Eye (tissue), 1 donor: ENCODE results near the gene STOM.
A peak's percentile ranks its signal among the peaks of the same experiment; 100 is the strongest.

ENCODE experiments used
- DNase-seq: peaks from one replicate; pipeline ENCODE4 v3.0.0-alpha.2; 2015

STOM gene

DNA sequence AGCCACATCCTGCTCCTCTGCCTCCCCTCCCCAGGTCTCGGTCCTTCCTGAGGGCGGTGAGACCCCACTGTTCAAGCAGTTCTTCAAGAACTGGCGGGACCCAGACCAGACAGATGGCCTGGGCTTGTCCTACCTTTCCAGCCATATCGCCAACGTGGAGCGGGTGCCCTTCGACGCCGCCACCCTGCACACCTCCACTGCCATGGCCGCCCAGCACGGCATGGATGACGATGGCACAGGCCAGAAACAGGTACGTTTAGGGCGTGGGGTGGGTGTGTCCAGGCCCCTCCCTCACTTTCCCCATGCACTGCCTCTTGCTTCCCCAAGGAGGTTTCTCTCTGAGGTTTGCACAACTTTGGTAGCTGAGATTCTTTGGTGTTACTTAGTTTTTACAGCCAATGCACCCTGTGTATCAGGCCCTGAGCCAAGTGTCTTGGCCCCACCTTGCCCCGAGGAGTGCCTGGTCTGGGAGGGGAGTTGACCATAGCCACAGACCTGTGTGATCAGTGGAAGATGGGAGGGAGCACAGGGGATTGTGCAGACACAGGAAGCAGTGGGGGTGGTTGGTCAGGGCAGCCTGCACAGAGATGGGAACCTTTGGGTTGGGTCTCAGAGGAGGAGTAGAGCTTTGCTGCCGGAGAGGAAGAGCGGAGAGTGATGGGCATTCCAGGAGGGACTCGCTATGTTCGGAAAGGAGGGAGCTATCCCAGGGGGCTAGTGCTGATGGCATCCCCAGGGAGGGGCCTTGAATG, 51.2 kb downstream of the STOM start:
- no peak for DNase-seq

DNA sequence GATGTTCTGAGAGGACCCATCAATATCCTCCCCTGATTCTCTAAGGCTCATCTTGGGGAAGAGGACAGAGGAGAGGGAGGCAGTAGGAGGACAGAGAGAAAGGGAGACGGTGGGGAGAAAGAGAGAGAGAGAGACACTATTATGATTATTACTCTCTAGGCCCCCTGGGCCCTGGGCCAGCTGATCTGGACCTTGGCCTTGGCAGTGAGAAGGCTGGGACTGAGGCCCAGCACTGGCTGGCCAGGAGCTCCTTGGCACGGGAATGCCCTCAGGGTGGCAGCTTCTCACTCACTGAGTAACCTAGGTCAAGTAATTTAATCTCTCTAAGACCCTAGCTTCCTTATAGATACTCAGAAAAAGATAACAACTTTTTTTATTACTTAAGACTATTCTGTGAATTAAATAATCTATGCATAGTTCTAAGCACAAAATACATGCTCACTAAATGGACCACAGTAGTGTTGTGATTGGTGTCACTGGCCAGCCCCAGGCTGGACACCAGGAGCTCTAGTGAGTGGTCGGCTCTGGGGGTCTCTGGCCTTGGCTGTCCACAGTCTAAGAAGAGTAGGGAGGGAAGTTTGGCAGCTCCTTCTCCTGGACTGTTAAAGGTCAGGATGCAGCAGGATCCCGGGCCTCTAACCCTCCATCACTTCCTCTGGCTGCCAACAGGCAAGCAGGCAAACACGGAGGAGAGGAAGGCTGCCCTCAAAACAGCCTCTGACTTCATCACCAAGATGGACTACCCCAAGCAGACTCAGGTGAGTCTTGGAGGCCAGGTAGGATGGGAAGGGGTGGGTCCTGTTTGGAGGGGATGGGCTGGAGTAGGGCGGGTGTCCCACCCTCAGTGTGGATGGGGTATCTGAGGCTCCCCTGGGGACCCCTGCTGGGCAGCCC, 52.1 kb downstream of the STOM start:
- no peak for DNase-seq

DNA sequence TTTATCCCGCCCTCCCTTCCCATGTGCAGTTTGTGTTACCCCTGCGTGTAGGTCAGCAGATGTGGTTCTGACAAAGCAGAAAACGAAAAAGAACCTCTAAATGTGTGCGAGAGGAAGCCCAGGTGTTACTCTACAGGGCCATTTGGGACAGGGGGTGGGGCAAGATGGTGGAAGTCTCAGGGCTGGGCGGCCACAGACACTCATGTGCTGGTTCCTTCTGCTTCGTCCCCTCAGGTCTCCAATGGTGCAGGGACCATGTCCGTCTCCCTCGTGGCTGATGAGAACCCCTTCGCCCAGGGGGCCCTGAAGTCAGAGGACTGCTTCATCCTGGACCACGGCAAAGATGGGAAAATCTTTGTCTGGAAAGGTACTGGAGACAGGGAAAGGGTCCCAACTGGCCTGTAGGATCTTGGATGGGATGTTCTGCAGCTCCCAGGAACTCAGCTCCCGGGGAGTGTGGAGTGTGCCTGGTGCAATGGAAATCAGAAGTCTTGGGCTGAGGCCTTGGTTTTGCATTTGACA, 53.1 kb downstream of the STOM start:
- no peak for DNase-seq

DNA sequence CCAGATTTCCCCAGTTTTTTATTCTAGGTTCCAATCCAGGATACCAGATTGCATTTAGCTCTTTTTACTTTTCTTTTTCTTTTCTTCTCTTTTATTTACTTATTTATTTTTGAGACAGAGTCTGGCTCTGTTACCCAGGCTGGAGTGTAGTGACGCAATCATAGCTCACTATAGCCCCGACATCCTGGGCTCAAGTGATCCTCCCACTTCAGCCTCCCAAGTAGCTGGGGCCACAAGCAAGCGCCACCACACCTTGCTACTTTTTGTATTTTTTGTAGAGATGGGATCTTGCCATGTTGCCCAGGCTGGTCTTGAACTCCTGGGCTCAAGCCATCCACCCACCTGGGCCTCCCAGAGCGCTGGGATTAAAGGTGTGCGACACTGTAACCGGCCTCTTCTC, 53.7 kb downstream of the STOM start:
- no peak for DNase-seq

DNA sequence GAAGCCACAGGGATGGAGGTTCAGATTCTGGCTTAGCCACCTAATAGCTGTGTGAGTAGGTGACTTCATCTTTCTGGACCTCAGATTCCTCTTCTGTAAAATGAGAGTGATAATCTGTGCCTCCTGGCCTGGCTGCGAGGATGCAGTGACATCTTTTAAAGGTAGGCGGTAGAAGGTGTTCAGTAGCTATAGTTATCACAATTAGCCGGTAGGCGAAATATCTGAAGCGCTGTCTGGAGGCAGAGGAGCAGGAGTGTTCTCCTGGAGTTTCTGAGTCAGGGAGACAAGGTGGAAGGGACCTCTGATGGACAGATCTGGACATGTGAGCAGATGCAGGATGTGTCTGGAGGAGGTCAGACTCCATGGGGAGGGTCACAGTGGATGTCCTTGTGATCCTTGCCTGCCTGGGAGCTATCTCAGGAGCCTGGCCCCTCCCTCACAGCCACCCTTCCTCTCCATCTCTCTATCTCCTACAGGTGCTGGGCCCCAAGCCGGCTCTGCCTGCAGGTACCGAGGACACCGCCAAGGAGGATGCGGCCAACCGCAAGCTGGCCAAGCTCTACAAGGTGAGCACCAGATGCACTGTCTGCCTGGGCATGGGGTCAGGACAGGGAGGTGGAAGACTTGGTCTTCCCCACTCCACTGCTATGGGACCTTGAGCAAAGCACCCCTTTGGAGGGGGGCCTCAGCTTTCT, 56.4 kb downstream of the STOM start:
- no peak for DNase-seq

DNA sequence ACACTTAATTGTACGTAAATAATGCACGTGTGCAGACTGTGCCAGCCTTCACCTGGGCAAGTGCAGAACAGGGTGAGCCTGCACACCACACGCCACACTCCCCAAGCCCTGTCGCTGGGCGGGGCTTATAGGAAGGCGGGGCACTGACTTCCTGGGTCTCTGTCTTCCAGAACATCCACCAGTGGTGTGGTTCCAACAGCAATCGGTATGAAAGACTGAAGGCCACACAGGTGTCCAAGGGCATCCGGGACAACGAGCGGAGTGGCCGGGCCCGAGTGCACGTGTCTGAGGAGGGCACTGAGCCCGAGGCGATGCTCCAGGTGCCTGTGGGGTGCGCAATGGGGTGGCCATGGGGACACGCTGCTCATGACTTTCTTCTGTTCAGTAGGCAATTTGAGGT, 57.9 kb downstream of the STOM start:
- no peak for DNase-seq

DNA sequence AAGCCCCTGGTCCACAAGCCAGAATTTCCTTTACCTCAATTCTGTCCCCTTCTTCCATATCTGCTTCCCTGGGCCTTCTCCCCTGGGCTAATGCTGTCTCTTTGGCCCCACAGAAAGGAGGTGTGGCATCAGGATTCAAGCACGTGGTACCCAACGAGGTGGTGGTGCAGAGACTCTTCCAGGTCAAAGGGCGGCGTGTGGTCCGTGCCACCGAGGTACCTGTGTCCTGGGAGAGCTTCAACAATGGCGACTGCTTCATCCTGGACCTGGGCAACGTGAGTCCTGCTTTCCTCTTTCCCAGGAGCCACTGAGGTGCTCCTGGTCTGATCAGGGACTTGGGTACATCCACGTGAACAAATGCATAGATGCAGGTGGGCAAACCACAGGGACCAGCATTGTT, 59.5 kb downstream of the STOM start:
- DNase-seq = no peak

DNA sequence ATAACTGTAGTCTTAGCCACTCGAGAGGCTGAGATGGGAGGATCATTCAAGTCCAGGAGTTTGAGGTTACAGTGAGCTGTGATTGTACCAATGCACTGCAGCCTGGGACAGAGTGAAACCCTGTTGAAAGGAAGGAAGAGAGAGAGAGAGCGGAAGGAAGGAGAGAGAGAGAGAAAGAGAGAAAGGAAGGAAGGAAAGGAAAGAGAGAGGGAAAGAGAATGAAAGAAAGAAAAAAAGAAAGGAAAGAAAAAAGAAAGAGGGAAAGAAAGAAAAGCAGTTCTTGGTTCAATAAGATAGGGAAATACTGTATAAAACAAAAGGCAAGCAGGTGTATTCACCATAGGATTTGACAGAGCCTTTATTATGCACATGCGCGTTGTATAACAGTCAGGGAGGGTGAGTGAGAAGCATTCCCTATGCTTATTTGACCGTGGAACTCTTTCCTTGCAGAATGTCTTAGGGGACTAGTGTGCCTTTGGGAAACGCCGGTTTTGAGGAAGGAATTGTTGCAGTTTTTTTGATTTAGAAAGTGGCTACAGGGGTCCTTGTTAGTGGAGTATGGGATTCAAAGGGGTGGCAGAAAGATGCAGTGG, 60.1 kb downstream of the STOM start:
- DNase-seq = no peak

DNA sequence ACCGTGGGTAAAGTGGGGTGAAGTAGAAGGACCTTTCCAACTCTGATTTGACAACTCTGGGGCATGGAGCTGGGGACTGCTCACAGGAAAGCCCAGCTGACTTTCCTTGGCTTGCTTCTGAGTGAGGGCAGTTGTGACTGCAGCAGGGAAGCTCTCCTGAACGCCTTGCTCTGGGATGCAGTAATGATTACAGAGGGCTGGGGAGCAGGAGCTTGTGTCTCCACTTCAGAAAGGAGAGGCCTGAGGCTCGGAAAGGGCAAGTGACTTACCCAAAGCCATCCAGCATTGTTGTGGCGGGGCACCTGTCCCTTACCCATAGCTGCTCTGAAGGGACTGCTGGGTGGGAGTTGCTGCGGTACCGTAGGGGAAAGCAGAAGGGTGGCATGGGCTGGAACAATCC, 60.9 kb downstream of the STOM start:
- no peak for DNase-seq

DNA sequence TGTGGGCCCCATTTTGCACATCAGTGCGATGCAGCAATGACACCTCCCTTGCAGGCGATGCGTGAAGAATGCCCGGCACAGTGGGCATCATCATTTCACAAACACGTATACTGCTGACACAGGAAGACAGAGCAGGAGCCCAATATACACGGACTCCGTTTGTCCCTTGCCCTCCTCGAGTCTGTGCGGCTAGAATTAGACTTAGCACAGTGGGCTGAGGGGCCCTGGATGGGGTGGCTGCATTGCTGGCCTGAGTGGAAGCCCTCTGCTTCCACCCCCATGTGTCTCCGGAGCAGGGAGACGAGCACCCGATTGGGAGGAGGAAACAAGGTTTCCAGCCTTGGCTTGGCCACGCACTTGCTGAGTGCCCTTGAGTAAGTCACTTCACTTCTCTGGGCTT, 61.3 kb downstream of the STOM start:
- no peak for DNase-seq

DNA sequence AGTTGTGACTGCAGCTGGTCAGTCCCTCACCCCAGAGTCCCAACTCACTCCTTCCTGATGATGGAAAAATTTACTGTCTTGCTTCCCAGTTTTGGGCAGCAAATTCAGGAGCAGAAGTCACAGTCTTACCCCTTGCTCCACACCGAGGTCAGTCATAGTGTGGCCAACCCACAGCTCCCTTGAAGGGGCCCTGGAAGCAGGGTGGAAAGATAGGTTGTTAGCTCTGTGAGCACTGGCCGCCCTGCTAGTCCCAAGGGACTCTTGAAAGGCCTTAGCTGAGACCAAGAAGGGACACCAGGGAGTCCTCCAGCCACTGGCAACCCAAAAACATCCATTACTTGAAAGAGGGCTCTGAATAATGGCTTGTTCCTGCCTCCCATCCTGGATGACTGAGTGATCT, 62.1 kb downstream of the STOM start:
- DNase-seq = no peak

DNA sequence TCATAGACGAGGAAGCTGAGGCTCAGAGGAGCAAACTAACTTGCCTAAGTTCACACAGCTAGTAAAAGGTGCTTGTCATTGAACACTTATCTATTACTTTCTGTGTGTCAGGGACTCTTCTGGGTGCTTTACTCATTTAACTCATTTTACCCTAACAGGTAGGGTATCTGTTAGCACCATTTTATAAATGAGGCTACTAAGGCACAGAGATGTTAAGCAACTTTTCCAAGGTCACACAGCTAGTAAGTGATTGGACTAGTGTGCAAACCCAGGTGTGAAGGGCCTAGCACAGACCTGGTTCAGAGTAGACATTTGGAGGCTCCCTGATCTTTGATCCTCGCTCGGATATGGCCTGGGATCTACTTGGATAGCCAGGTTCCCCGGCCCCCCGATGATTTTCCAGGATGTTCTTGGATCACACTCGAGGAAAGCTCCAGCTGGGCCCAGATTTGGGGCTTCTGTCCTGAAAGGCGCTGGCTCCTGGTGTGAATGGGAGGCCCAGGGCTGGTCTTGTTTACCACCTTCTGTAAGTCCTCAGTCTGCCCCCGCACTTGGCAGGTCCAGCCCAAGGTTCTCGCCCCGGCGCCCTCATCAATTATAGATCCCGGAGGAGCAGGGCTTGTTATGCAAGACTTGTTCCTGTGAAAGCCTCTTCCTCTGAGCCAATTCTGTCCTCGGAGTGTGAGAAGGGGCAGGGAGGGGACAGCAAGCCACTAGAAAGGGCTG, 64.6 kb downstream of the STOM start:
- DNase-seq = peak; percentile 38

DNA sequence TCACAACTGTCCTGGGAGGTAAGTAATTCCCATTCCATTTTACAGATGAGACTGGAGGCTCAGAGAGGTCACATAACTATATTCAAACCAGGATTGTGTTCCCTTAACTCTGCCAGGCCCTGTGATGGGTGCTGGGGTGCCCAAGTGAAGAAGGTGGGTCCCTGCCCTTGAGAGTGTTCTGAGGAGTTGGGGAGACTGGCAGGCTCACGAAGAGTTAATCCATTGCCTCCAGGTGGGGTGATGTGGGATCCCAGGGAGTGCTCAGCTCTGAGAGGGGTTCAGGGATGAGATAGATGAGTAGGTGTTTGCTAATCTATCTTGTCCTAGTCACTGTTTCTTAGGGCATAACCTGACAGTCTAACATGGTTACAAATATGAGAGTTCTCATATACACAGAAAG, 65.3 kb downstream of the STOM start:
- no peak for DNase-seq

DNA sequence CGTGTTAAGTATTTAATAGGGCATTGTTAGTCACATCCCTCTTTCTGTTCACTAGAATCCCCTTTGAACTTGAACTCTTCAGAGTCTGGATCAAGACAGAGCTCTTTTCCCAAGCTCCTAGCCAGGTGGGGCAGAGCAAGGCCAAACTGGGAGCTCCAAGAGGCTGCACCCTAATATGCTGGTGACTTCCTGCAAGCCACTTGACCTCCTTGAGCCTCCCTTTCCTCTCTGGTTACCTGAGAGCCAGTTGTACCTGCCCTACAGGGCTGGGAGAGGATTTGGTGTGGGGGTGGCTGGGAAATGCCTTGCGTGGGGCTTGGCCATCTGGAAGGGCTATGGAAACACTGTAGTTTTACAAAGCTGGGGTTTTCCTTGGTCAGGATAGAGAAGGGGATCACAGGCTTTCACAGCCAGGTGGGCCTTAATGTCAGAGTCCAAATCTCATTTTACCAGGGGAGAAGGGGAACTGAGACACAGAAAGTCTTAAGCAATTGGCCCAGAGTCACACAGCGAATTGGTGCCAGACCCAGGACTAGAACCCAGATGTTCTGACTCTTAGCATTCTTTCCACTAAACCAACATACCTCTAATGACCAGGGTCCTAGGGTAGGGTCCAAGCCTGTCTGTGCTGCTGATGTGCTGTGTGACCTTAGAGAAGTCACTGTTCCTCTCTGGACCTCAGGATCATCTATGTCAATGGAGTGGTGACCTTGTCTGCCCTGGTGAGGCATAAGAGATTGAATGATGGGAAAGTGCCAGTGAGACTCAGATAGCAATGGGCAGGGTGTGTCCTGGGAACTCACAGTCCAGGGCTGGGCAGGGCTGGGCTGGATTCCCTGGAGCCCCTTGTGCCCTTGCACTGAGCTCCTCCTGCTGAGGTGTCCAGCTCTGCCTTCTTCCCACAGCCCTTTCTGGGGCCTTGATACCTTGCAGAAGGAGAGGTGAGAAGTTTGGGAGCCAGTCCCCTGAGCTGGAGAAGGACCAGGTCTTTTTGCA, 66.3 kb downstream of the STOM start:
- DNase-seq = no peak

DNA sequence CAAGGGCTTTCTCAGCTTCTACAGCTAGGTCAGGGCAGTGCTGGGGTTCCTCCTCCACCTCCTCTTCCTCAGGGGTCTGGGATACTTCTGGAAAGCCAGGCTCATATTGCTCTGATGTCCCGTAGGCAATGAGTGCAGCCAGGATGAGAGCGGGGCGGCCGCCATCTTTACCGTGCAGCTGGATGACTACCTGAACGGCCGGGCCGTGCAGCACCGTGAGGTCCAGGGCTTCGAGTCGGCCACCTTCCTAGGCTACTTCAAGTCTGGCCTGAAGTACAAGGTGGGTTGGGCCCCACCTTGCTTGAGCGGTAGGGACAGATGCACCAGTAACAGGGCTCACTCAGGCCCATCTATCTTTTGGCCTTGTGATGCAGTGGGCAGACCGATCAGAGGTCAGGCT, 67.3 kb downstream of the STOM start:
- DNase-seq = no peak

DNA sequence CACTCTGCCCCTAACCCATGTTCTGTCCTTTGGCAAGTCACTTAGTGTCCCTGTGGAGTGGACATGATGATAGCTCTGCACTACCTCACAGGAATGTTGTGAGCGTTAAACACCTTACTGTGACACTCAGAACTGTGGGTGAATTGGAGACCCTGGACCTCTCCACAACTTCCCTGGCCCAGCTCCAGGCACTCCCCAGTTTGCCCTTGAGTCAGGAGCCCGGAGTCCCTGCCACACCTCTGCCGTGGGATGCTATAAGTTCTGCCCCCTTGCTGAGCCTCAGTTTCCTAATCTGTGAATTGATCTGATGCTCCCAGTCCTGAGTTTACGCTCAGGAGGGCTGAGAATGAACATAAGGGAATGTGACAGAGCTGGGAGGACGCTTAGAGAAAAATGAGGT, 67.7 kb downstream of the STOM start:
- no peak for DNase-seq

DNA sequence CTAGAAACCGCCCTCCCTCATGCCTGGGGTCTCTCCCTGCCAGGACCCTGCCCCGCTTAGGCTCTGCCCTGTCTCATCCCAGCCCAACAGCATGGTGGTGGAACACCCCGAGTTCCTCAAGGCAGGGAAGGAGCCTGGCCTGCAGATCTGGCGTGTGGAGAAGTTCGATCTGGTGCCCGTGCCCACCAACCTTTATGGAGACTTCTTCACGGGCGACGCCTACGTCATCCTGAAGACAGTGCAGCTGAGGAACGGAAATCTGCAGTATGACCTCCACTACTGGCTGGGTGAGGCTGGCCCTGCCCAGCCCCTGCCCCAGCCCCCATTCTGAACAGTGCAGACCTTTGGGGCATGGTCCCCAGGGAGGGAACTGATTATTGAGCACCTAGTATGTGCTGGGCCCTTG, 68.2 kb downstream of the STOM start:
- DNase-seq = no peak

DNA sequence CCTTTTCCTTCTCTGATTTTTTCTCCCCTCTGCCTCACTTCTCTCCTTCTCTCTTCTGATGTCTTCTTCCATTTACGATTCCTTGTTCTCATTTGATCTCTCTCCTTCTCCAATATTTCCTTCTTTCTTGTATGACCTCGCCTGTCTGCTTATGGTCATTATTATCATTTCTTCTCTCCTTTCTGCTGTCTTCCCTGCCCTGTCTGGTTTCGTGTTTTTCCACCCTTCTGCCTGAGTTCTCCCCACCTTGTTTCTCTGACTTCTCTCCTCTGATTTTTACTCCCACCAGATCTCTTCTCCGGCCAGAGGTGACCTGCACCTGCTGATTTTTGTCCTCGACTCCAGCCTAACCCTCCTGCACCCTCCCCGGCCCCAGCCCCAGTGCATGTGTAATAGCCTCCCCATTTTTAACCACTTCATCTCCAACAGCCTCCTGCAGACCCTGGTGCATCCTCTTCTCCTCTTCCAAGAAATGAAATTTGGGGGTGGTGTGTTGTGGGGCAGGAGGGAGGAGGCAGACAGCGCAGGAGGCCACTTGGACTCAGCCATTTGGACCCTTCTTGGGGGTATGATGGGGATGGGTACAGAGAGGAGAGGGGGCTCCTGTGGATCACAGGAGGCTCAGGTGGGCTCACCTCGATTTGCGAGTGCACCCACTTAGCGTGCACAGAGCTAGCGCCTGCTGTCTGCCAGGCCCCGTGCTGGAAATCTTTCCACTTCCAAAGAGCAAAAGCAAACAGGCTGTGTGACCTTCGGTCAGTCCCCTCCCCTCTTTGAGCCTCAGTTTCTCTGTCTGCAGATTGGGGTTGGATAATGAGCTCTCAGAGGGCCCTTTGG, 69.5 kb downstream of the STOM start:
- DNase-seq = no peak

DNA sequence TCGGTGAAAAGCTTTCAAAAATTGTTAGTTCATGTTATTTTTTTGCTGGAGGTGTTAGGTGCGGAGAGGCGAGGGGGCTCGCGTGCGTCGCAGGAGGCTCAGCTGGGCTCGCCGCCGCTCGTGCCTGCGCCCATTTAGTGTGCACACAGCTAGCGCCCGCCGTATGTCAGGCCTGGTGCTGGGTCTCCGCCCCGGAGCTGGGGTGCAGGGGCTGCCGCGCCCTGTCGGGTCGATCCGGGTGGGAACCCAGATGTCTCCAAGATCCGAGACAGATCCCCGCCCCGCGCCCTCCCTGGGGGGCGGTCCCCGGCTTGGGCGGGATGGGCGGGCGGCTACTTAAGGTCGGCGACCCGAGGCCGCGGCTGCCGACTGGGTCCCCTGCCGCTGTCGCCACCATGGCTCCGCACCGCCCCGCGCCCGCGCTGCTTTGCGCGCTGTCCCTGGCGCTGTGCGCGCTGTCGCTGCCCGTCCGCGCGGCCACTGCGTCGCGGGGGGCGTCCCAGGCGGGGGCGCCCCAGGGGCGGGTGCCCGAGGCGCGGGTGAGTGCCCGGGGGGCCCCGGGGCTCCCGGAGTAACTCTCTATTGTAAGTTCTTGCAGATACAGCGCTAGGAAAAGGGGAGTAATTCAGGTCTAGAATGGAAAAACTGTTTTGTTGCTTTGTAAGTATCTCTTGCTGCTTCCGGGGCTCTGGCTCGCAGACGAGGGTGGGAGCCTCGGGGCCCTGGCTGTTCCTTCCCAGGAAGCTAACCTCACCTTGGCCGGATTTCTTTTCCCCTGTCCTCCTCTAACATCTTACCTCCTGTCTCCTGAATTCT, 70.4 kb downstream of the STOM start:
- peak; percentile 60 for DNase-seq
